Sigmoid colon (tissue), 4 donors: ENCODE results near the gene SH2D1A.

Experiments used
- CTCF ChIP-seq, 4 experiments: fragments of 450-650 bp in 3 of 4; fragments of 200-600 bp in 1 of 4; IDR thresholded peaks; one replicate each; pipeline ENCODE4 v1.5.1; 2016 to 2019; ENCODE audit warnings: antibody characterized with exemption in 4 of 4, mild to moderate bottlenecking in 3 of 4, moderate library complexity in 2 of 4
- EP300 ChIP-seq, 4 donors: sonication (generic); formaldehyde crosslinking; IDR thresholded peaks; one replicate each; pipeline ENCODE4 v1.6.1; 2017; ENCODE audit warnings: antibody characterized with exemption in 4 of 4
- POLR2A ChIP-seq, 2 donors: fragments of 450-650 bp; IDR thresholded peaks; one replicate each; pipeline ENCODE4 v1.6.1; 2016; ENCODE audit warnings: antibody characterized with exemption in 2 of 2, mild to moderate bottlenecking in 2 of 2, moderate library complexity in 2 of 2
- POLR2AphosphoS5 ChIP-seq, 4 donors: sonication (generic); formaldehyde crosslinking; IDR thresholded peaks; one replicate each; pipeline ENCODE4 v1.6.1; 2017; ENCODE audit warnings: antibody characterized with exemption in 4 of 4

DNA sequence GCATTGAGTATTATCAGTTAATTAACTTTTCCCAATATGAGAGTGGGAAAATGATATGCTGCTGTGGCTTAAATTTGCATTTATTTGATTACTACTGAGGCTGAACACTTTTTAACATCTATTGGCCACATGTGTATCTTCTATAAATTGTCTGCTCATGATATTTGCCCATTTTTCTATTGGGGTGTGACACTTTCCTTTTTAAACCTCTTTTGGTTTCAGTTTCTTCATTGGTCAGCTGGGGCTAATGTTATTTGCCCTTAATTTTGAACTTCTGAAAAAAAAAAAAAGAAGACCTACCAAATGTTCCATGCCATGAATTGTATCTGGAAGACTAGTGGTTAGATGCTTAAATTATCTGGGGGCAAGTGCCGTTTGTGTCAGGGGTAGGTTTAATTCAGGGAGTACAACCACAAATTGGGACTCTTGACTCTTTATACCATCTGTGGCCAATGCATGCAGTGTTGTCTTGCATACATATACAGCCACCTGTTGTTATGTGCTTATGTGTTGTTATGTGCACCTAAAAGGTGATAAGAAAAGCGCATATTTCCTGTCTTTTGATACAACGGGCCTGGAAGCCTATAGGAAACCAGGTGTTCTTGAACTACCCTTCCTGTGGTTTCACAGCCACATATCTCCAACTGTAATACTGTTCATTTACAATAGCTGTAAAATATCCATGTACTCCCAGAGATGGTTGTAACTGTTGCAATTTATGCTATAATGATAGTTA lies 49.0 kb downstream of the SH2D1A start:
- TF ChIP-seq CTCF (IDR thresholded peaks at IDR 0.05): no peak
- TF ChIP-seq POLR2A (IDR thresholded peaks at IDR 0.05): no peak
- no peak for TF ChIP-seq POLR2AphosphoS5 (IDR thresholded peaks at IDR 0.05)
- no peak for TF ChIP-seq EP300 (IDR thresholded peaks at IDR 0.05)
